Measurements from ENCODE around the gene UBR3.

DNA sequence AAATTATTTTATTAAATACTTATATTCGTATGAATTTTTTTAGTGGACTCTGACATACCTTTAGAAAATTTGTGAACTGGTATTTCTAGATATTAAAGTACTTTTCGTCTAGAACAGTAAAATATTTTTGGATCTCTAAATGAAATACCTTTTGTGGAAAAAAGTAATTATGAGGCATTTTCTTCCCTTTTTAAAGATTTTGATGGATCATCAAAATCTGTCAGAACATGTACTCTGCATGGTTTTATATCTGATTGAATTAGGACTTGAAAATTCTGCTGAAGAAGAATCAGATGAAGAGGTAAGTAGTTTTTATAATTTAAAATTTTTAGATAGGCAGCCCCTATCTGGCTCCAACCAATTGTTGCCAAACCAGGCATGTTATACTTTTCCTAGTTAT lies 118.8 kb downstream of the UBR3 start:
- TF ChIP-seq POLR2A (IDR thresholded peaks at IDR 0.05; ENCODE audit: low read depth, low read length) (no peak), POLR2AphosphoS5 (IDR thresholded peaks at IDR 0.05; ENCODE audit: low read depth, low read length) (no peak), TAF1 (IDR thresholded peaks at IDR 0.05; ENCODE audit: low read depth, low read length) (no peak)

Measured in GM12891 (cell line).